Measurements from ENCODE around the gene DCDC2B. TPM values are rescaled to one million over a fixed set of nuclear protein-coding genes. Genes with fewer than 3 reads are reported as not detected.

The DCDC2B gene
- total RNA-seq, 4 donors from 2014 or later: not detected

DNA sequence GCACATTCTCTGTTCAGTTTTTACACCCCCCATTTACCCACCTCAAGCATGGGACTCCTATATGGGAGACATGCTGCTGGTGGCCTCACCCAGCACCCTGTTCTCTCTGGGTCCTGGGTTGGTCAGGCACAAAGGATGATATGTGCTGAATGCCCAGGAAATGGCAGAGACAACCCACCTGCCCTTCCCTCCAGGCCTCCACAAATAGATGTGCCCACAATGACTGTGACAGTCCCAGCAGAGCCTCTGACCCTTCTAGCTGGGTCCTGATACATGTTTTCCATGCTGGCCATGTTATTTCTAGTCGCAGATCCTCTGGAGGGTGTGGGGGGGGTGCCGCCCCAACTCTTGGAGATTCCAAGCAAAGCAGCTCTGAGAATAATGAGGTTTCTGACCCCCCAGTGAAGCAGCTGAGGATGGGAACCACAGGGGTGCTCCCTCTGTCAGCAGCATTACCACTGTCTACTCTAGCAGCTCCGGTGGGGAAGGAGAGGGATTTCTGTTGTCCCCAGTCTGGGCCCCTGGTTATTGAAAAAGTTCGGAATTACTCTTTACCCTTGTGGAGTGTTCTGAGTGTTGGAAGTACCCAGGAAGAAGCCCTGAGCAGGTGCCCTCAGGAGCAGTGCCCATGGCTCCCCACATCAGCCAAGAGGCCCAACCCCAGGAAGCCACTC, 9.7 kb upstream of the DCDC2B start:
- Histone ChIP-seq H3K9me3 (no peaks in the 10 kb centered on the region), H3K4me1 (peaks cover 0 to 30% (median 14%) of the 10 kb centered on the region in 4 donors), H3K36me3 (peaks cover 3 to 40% (median 9%) of the 10 kb centered on the region in 3 donors), H3K27ac (peak overlapping the region in 3 of 4 donors; percentile 70 to 95 (median 87)), H3K27me3 (no peaks in the 10 kb centered on the region), H3K4me3 (no peak overlapping the region)
- no peak for DNase-seq (ENCODE audit: low spot score in 2 of 2)
- TF ChIP-seq POLR2A (IDR thresholded peaks at IDR 0.05) (no peak), EP300 (IDR thresholded peaks at IDR 0.05) (no peak)
- TF ChIP-seq, protein P1, sequence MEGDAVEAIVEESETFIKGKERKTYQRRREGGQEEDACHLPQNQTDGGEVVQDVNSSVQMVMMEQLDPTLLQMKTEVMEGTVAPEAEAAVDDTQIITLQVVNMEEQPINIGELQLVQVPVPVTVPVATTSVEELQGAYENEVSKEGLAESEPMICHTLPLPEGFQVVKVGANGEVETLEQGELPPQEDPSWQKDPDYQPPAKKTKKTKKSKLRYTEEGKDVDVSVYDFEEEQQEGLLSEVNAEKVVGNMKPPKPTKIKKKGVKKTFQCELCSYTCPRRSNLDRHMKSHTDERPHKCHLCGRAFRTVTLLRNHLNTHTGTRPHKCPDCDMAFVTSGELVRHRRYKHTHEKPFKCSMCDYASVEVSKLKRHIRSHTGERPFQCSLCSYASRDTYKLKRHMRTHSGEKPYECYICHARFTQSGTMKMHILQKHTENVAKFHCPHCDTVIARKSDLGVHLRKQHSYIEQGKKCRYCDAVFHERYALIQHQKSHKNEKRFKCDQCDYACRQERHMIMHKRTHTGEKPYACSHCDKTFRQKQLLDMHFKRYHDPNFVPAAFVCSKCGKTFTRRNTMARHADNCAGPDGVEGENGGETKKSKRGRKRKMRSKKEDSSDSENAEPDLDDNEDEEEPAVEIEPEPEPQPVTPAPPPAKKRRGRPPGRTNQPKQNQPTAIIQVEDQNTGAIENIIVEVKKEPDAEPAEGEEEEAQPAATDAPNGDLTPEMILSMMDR (IDR thresholded peaks at IDR 0.05): no peak
- WGBS, 2 donors: 59 to 64% methylated on average over 3 to 4 of the region's 4 CpGs

DNA sequence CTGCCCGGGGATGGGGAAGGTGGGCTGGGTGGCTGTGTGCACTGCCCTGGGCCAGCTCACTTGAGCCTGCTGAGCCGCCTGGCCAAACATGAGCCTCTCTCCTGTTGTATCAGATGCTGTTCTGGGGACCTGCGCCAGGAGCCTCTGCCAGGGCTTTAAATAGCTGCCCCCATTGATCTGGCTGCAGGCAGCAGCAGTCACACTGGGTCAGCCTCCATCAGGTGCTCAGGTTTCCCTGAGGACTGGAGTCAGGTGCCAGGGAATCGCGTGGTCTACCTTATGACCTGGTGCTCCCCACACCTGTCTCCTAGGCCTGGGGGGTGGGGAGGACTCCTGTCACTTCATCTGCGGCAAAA, 9.2 kb upstream of the DCDC2B start:
- Histone ChIP-seq H3K4me1 (peaks cover 0 to 33% (median 15%) of the 10 kb centered on the region in 4 donors), H3K27ac (peak overlapping the region in 3 of 4 donors; percentile 70 to 95 (median 87)), H3K27me3 (no peaks in the 10 kb centered on the region), H3K4me3 (peak overlapping the region in 1 of 4 donors; percentile 67), H3K36me3 (peaks cover 3 to 35% (median 7%) of the 10 kb centered on the region in 3 donors), H3K9me3 (no peaks in the 10 kb centered on the region)
- no peak for TF ChIP-seq EP300 (IDR thresholded peaks at IDR 0.05)
- TF ChIP-seq POLR2A (IDR thresholded peaks at IDR 0.05): no peak
- TF ChIP-seq, protein P1 (IDR thresholded peaks at IDR 0.05): no peak
- peak in 1 of 2 donors; percentile 29 for DNase-seq (ENCODE audit: low spot score in 2 of 2)
- WGBS, 2 donors: 17 to 48% methylated on average over 4 to 6 of the region's 6 CpGs

DNA sequence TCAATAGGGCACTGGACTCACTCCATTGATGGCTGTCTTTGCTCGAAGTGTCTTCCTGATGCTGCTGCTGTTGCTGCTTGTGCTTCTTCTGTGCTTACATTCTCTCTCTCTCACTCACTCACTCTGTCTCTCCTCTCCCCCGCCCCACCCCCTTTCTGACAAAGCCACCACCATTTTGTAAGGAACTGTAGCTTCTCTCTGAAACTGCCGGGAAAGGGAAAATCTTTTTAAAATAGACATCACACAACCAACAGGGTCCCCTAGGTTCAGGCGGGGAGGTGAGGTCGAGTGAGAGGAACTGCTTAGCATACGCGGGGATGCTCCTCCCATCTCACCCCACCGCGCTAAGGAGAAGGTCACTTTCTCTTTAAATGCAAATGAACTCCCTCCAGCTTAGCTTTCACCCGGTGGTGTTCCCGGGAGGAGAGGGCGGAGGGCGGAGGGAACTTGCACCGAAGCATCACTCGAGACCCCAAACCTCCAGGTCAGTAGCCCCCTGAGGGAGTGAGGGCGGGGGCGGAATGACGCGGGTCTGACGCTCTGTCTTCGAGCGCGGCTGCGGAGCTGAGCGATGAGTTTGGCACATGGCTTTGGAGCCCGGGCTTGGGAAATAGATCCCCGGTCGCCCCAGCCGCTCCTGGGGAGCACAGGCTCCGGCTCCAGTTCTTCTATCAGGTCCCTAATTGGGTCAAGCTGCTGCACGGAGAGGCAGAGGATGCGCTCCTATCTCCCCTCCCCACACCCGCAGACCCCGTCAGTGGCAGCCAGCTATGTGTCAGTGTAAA, 8.5 kb upstream of the DCDC2B start, which contains the start of gene CCDC28B:
CCDC28B (plus strand) TSS at position 370 of the 785 bp plus-strand sequence. CDS start 1,341 bp downstream, outside the sequence.
- peaks cover 0 to 40% (median 21%) of the 10 kb centered on the region in 4 donors for H3K4me1 ChIP-seq
- no peaks in the 10 kb centered on the region for H3K27me3 ChIP-seq
- H3K4me3 ChIP-seq: peak within 1 kb of the TSS; percentile 40 to 81 (median 64)
- H3K27ac ChIP-seq: peak within 1 kb of the TSS; percentile 65 to 95 (median 78)
- peak; percentile 48 to 65 for DNase-seq (ENCODE audit: low spot score in 2 of 2)
- H3K9me3 ChIP-seq: no peaks in the 10 kb centered on the region
- WGBS, 2 donors: 0% methylated on average over 15 to 26 of the region's 34 CpGs
- peaks cover 0 to 28% (median 0%) of the 10 kb centered on the region in 3 donors for H3K36me3 ChIP-seq
- TF ChIP-seq EP300 (IDR thresholded peaks at IDR 0.05) (peak in 1 of 2 donors; percentile 78), POLR2A (IDR thresholded peaks at IDR 0.05) (peak in 1 of 2 donors; percentile 44)
- TF ChIP-seq, protein P1 (IDR thresholded peaks at IDR 0.05): no peak

DNA sequence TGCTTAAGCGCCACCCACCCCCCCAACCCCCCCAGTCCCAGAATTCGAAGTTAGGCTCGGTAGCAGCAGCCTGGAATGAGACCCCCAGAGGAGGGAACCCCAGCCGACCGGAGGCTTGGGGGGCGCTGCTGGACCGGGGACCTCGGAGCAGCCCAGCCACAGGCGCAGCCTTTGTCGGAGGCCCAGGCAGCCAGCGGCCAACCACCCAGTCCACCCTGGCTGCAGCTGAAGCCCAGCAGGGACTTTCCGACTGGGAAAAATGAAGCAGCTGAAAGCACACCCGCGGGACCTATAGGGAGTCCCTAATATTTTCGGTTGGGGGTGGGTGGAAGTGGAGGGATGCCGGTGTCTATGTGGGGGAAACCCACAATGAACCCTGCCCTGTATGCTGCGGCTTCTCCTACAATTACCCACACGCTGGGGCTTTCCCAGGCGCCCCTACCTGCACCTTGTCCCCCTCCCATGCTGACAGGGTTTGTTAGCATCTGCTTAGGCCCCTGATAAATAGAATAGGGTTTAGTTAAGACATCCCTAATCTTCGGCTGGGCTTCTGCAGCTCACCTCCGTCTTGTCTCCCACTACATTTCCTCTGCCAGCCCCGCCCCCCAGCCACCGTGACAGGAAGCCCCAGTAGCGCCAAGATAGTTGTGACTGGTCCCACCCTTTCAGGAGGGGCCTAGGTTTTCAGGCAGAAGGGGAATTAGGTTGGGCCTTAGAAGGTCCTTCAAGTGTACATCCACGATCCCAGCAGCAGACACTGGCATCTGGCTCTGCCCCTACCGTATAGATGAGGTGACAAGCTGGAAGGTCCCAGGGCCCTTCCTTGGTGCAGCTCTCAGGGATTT, 7.7 kb upstream of the DCDC2B start:
- no peaks in the 10 kb centered on the region for H3K27me3 ChIP-seq
- peak overlapping the region; percentile 40 to 81 (median 64) for H3K4me3 ChIP-seq
- 1% methylated on average over 15 to 25 of the region's 26 CpGs for WGBS, 2 donors
- H3K4me1 ChIP-seq: peaks cover 0 to 46% (median 24%) of the 10 kb centered on the region in 4 donors
- no peaks in the 10 kb centered on the region for H3K9me3 ChIP-seq
- H3K36me3 ChIP-seq: peaks cover 0 to 19% (median 0%) of the 10 kb centered on the region in 3 donors
- DNase-seq (ENCODE audit: low spot score in 2 of 2): peak; percentile 64 to 70
- H3K27ac ChIP-seq: peak overlapping the region; percentile 65 to 95 (median 78)
- TF ChIP-seq EP300 (IDR thresholded peaks at IDR 0.05): peak in 1 of 2 donors; percentile 28
- TF ChIP-seq POLR2A (IDR thresholded peaks at IDR 0.05): peak in 1 of 2 donors; percentile 16
- TF ChIP-seq, protein P1 (IDR thresholded peaks at IDR 0.05): no peak

Data from tibial nerve (tissue), 4 donors.